ENCODE results near the gene FCN3.
"Not testable (repeated sequence)": the region's sequence is repeated elsewhere in the genome, so short reads cannot be mapped to it uniquely, and the experiment has no call there.

FCN3 gene

DNA sequence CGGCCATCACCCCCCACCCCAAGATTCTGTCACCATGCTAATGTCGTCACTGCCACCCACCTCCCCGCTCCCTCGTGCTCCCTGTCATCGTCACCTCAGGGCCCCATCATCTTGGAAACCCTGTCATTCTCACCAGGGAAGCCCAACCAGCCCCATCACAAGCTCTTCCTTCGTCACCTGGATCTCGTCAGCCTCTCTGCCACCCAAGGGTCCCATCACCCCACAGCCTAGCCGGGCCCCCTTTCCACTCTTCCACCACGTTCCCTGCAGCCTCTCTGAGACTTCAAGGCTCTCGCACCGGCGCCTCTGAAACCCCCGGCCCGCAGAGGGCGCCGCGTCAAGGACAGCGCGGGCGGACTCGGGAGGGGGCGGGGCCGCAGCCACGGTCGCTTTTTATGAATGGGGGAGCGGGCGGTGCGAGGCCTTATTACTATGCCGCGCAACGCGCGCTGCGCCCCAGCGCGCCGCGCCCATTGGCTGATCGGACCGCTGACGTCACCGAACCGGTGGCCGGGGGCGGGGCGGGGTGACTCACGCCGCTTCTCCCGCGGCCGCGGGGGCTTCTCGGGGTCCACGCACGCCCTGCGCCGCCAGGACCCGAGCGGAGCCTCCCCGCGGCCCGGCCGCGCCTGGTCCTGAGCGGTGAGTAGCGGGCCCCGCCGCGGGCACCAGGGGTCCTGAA lies 17.6 kb upstream of the FCN3 start, which contains the start of gene GPR3:
Gene GPR3, plus strand, starts transcription at position 527 of the 682 bp plus-strand sequence. CDS start 1,177 bp downstream, outside the sequence.
- TF ChIP-seq, protein P1, sequence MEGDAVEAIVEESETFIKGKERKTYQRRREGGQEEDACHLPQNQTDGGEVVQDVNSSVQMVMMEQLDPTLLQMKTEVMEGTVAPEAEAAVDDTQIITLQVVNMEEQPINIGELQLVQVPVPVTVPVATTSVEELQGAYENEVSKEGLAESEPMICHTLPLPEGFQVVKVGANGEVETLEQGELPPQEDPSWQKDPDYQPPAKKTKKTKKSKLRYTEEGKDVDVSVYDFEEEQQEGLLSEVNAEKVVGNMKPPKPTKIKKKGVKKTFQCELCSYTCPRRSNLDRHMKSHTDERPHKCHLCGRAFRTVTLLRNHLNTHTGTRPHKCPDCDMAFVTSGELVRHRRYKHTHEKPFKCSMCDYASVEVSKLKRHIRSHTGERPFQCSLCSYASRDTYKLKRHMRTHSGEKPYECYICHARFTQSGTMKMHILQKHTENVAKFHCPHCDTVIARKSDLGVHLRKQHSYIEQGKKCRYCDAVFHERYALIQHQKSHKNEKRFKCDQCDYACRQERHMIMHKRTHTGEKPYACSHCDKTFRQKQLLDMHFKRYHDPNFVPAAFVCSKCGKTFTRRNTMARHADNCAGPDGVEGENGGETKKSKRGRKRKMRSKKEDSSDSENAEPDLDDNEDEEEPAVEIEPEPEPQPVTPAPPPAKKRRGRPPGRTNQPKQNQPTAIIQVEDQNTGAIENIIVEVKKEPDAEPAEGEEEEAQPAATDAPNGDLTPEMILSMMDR (IDR thresholded peaks at IDR 0.05; ENCODE audit: low read depth, low read length) = peak; percentile 53
- no peak for TF ChIP-seq EZH2phosphoT487 (IDR thresholded peaks at IDR 0.05; ENCODE audit: low read depth)
- no peaks in the 10 kb centered on the region for H3K79me2 ChIP-seq (ENCODE audit: low read length)
- no peaks in the 10 kb centered on the region for H4K20me1 ChIP-seq (ENCODE audit: insufficient read depth, low read length)
- H3K4me1 ChIP-seq (ENCODE audit: low read length) = peaks cover 10% of the 10 kb centered on the region; the same call in 1 of the 2 replicates
- peak within 1 kb of the TSS; percentile 79 for H2AFZ ChIP-seq (ENCODE audit: low read depth, low read length)
- peak within 1 kb of the TSS; percentile 91 for H3K4me3 ChIP-seq (ENCODE audit: low read length)
- H3K27ac ChIP-seq (ENCODE audit: low read length) = no peak within 1 kb of the TSS
- no peaks in the 10 kb centered on the region for H3K36me3 ChIP-seq (replicated peaks; ENCODE audit: low read depth, low read length)
- H3K9me3 ChIP-seq (ENCODE audit: insufficient read depth, low read length) = no peaks in the 10 kb centered on the region
- H3K4me2 ChIP-seq (ENCODE audit: low read length) = peak within 1 kb of the TSS; percentile 98
- peak within 1 kb of the TSS; percentile 72 for H3K9ac ChIP-seq (ENCODE audit: low read length)
- H3K27me3 ChIP-seq (ENCODE audit: low read depth, low read length) = no peaks in the 10 kb centered on the region

DNA sequence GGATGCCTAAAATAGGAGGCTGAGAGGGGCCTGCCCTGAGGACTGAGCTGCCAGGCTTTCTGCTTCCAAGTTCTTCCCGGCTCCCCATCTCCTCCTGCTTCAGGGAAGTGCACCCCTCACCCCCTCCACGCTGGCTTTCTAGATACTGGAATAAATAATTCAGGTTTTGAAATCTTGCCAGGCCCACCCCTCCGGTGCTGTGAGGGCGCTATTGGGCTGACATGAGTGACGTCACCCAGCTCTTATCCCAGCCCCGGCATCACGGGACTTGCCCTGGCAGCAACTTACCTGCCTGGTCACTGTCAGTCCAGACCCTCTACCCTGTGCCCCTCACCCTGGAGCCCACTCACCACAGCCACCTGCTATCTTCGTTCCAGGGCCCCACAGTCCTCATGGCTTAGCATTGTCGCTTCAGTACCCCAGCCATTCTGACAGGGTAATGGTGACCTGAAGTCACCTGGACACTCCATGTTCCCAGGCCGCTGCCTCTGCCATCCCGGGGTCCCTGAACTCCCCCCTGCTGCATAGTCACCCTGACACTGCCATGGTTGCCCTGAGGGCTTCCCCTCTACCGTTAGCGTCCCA lies 17.0 kb upstream of the FCN3 start:
- H3K27ac ChIP-seq (ENCODE audit: low read length) = no peak overlapping the region
- peak overlapping the region; percentile 52 for H3K9ac ChIP-seq (ENCODE audit: low read length)
- peak overlapping the region; percentile 98 for H3K4me2 ChIP-seq (ENCODE audit: low read length)
- H4K20me1 ChIP-seq (ENCODE audit: insufficient read depth, low read length) = no peaks in the 10 kb centered on the region
- H3K79me2 ChIP-seq (ENCODE audit: low read length) = no peaks in the 10 kb centered on the region
- H2AFZ ChIP-seq (ENCODE audit: low read depth, low read length) = peak overlapping the region; percentile 72
- TF ChIP-seq EZH2phosphoT487 (IDR thresholded peaks at IDR 0.05; ENCODE audit: low read depth) = no peak
- TF ChIP-seq, protein P1 (IDR thresholded peaks at IDR 0.05; ENCODE audit: low read depth, low read length) = no peak
- H3K36me3 ChIP-seq (replicated peaks; ENCODE audit: low read depth, low read length) = no peaks in the 10 kb centered on the region
- H3K4me1 ChIP-seq (ENCODE audit: low read length) = peaks cover 10% of the 10 kb centered on the region; the same call in 1 of the 2 replicates
- no peaks in the 10 kb centered on the region for H3K9me3 ChIP-seq (ENCODE audit: insufficient read depth, low read length)
- no peaks in the 10 kb centered on the region for H3K27me3 ChIP-seq (ENCODE audit: low read depth, low read length)
- peak overlapping the region; percentile 91 for H3K4me3 ChIP-seq (ENCODE audit: low read length)

DNA sequence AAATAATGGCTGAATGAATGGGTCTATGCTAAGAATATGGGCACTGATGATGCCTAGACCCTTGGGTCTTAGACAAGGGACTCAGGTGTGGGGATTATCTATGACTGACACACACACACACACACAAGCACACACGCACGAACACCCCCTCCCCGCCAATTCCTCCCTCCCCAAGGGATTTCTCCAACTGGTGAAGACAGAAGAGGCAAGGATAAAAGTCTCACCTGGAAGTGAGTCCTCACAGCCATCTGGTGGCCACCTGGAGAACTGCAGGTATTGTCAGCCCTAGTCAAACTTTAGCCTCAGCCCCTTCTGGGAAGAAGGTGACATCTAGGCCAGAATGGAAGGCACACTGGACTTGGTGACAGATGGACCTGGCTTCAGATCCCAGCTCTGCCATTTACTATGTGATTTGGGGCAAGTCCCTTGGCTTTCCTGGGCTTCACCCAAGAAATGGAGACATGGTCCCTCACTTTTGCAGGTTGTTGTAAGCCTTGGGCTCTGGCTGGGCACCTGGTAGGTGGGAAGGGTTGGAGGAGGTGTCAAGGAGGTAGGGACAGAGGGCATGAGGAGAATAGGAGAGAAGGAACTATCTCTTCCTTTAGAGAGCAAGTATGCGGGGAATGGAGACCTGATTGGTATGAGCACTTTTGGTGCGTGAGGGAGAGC lies 13.8 kb upstream of the FCN3 start:
- Histone ChIP-seq H3K4me3 (ENCODE audit: low read length) (no peak overlapping the region), H3K79me2 (ENCODE audit: low read length) (no peaks in the 10 kb centered on the region), H3K9me3 (ENCODE audit: insufficient read depth, low read length) (no peaks in the 10 kb centered on the region), H3K9ac (ENCODE audit: low read length) (no peak overlapping the region), H2AFZ (ENCODE audit: low read depth, low read length) (no peak overlapping the region), H3K4me1 (ENCODE audit: low read length) (peaks cover 5% of the 10 kb centered on the region; the same call in 1 of the 2 replicates), H3K27ac (ENCODE audit: low read length) (no peak overlapping the region), H3K4me2 (ENCODE audit: low read length) (no peak overlapping the region), H3K36me3 (replicated peaks; ENCODE audit: low read depth, low read length) (no peaks in the 10 kb centered on the region), H3K27me3 (ENCODE audit: low read depth, low read length) (no peaks in the 10 kb centered on the region), H4K20me1 (ENCODE audit: insufficient read depth, low read length) (no peaks in the 10 kb centered on the region)
- TF ChIP-seq EZH2phosphoT487 (IDR thresholded peaks at IDR 0.05; ENCODE audit: low read depth) = no peak
- TF ChIP-seq, protein P1 (IDR thresholded peaks at IDR 0.05; ENCODE audit: low read depth, low read length) = peak; percentile 77

DNA sequence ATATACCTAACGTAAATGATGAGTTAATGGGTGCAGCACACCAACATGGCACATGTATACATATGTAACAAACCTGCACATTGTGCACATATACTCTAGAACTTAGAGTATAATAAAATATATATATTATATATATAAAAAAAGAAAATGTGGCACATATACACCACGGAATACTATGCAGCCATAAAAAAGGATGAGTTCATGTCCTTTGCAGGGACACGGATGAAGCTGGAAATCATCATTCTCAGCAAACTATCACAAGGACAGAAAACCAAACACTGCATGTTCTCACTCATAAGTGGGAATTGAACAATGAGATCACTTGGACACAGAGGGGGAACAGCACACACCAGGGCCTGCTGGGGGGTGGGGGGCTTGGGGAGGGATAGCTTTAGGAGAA lies 10.2 kb upstream of the FCN3 start:
- H3K36me3 ChIP-seq (replicated peaks; ENCODE audit: low read depth, low read length); H3K27ac ChIP-seq (ENCODE audit: low read length); H3K9ac ChIP-seq (ENCODE audit: low read length); H3K4me3 ChIP-seq (ENCODE audit: low read length); H4K20me1 ChIP-seq (ENCODE audit: insufficient read depth, low read length); H3K79me2 ChIP-seq (ENCODE audit: low read length); H3K9me3 ChIP-seq (ENCODE audit: insufficient read depth, low read length); H3K27me3 ChIP-seq (ENCODE audit: low read depth, low read length); H3K4me1 ChIP-seq (ENCODE audit: low read length); H3K4me2 ChIP-seq (ENCODE audit: low read length); H2AFZ ChIP-seq (ENCODE audit: low read depth, low read length): not testable (repeated sequence)

All from OCI-LY3 (cell line).